ENCODE data around the gene CFAP206.

- TF ChIP-seq RAD21 (IDR thresholded peaks at IDR 0.05; ENCODE audit: low read depth) (no peak), EP300 (IDR thresholded peaks at IDR 0.05; ENCODE audit: borderline replicate concordance) (no peak), REST (IDR thresholded peaks at IDR 0.05; ENCODE audit: low read depth) (no peak)
Measured at GRCh38 chr6:87482366-87482765, 74.6 kb downstream of the CFAP206 start.

Measured in Ishikawa (cell line).